Stimulated activated CD8-positive, alpha-beta memory T cell treated with anti-CD3 and anti-CD28 coated beads, Interleukin-7, amount 100 ng/mL, for 1 hour (primary cell): ENCODE data around the gene RBM22.
A peak's percentile ranks its signal among the peaks of the same experiment; 100 is the strongest.

Experiments used
- DNase-seq, 2 donors: peaks; one replicate each; pipeline ENCODE4 v3.0.0-alpha.2; 2020; ENCODE audit warnings: low read depth in 2 of 2

The RBM22 gene

GRCh38 chr5:150672237-150672883, 28.5 kb downstream of the RBM22 start:
- no peak for DNase-seq

GRCh38 chr5:150671509-150672236, 29.2 kb downstream of the RBM22 start:
- DNase-seq = no peak

- DNase-seq = no peak
Measured at GRCh38 chr5:150670948-150671310, 29.9 kb downstream of the RBM22 start.

- no peak for DNase-seq
Measured at GRCh38 chr5:150670275-150670947, 30.5 kb downstream of the RBM22 start.

DNA sequence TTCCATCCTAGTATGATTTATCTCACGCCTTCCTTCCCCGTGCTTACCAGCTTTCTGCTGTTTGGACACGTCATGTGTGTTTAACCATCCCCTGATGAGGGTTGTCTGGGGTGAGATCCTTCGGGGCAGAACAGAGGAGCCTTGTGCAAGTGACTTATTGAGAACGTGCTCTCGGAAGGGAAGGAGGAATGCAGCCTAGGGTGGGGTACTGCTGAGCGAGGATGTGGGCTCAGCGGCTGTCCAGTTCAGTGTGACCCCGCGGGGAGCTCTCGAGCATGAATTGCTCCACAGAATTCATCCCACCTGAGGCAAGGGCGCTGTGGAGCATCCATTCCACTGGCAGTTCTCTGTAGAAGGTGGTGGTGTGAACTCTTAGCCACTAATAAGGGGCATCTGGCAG, 35.8 kb downstream of the RBM22 start:
- no peak for DNase-seq

GRCh38 chr5:150663936-150664335, 36.9 kb downstream of the RBM22 start:
- no peak for DNase-seq

DNA sequence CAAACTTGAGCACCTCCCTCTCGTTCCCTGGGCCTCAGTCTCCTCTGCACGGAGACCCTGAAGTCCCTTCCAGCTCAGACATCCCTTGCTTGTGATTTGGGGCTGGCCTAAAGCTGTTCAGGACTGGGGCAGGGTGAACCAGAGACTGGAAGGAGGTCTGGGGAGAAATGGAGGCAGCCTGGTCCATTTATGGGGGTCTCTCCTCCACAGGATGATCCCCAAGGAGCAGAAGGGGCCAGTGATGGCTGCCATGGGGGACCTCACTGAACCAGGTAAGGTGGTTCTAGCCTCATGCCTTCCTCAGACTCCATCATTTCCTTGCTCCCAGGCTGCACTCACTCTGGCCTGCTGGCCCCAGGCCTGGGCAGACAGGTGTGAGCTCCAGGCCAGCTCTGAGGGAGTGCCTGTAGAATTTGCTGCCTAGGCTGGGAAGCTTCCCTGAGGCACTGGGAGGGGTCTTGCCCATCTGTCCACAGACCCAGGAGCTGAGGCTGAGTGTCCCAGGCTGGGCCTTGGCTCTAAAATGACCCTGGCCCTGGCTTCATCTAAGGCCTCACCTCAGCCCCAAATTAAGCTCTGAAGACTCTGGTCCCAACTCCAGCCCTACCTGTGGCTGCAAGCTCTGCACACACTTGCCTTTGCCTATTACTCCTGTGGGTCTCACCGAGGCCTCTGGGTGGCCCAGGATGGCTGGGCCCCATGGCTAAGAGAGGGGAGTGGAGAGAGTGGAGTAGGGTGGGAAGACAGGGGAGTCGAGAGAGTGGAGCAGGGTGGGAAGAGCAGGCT, 37.9 kb downstream of the RBM22 start:
- DNase-seq = no peak

- no peak for DNase-seq
Measured at GRCh38 chr5:150661821-150662596, 38.9 kb downstream of the RBM22 start.

GRCh38 chr5:150661086-150661485, 39.8 kb downstream of the RBM22 start, which contains the start of gene MYOZ3:
TSS of gene MYOZ3 (plus strand) at chr5:150661251. CDS start at chr5:150662942, 1,691 bp downstream.
- no peak for DNase-seq

- no peak for DNase-seq
Measured at GRCh38 chr5:150660108-150660831, 40.6 kb downstream of the RBM22 start.

DNA sequence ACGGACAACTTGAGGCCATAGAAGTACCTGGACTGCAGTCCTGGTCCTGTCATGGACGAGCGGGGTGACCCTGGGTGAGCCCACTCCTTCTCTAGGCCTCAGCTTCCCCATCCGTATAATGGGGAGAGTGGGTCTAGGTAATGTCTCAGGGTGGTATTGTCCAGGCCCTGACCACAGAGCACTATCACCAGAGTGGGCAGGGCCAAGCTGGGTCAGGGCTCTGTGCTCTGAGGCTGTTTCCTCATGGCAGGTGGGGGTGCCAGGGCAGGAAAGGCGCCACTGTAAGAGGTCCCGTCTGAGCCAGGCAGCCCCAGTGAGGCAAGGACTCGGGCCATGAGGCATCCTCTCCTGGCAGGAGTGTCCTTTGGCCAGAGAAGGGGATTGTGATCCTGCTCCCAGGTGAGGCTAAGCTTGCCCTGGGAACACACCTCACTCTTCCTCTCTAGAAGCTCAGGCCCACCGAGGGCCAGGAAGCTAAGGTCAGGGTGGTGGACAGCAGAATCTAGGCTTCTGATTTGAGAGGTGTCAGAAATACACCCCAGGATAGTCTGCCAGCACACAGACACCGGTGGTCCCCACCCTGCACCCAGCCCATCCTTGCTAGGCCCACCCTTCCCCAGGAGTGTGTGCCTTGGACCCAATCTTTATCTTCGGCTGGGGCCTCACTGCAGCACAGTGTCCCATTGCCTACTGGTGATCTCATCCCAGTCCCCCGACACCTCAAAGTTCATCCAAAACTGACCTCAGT, 41.3 kb downstream of the RBM22 start:
- no peak for DNase-seq

GRCh38 chr5:150658699-150659265, 42.1 kb downstream of the RBM22 start:
- no peak for DNase-seq

- DNase-seq = no peak
Measured at GRCh38 chr5:150658121-150658520, 42.7 kb downstream of the RBM22 start.

GRCh38 chr5:150656191-150657132, 44.4 kb downstream of the RBM22 start:
- DNase-seq = peak; percentile 57 to 62

DNA sequence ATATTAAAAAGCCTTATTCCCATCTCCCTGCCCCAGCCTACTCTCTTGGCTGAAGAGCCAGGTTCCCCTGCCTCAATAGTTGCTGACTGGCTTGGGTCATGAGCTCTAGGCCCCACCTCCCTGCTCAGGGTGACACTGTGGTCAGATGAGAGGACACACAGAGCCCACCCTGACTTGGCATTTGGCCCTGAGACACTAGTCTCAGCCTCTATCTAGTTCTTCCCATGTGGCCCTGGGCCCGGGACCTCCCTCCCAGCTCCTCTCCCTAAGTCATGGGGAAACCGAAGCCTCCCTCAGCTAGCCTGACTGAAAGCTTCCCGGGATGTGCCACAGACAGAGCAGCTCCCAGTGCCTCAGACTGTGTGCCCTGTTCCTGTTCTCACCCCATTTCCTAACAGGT, 45.6 kb downstream of the RBM22 start:
- DNase-seq = no peak

- DNase-seq = no peak
Measured at GRCh38 chr5:150653762-150654556, 46.9 kb downstream of the RBM22 start.

GRCh38 chr5:150653145-150653761, 47.6 kb downstream of the RBM22 start:
- DNase-seq = no peak
